Stimulated activated CD8-positive, alpha-beta memory T cell treated with anti-CD3 and anti-CD28 coated beads, Interleukin-7, amount 100 ng/mL, for 48 hours (primary cell): ENCODE data around the gene SLC13A3.

Experiments
- DNase-seq, 2 donors: peaks; one replicate each; pipeline ENCODE4 v3.0.0-alpha.2; 2020; ENCODE audit warnings: low read depth in 1 of 2; ENCODE audit errors: extremely low read depth in 1 of 2

SLC13A3 gene

GRCh38 chr20:46637427-46638133, 13.7 kb downstream of the SLC13A3 start:
- DNase-seq, result no peak

- no peak for DNase-seq
Measured at GRCh38 chr20:46637020-46637419, 14.2 kb downstream of the SLC13A3 start.

- no peak for DNase-seq
Measured at GRCh38 chr20:46636514-46636913, 14.7 kb downstream of the SLC13A3 start.

GRCh38 chr20:46635514-46636136, 15.6 kb downstream of the SLC13A3 start:
- DNase-seq, result no peak

- no peak for DNase-seq
Measured at GRCh38 chr20:46634528-46634927, 16.7 kb downstream of the SLC13A3 start.

- DNase-seq, result no peak
Measured at GRCh38 chr20:46631874-46632446, 19.3 kb downstream of the SLC13A3 start.

- DNase-seq, result no peak
Measured at GRCh38 chr20:46631212-46631869, 19.9 kb downstream of the SLC13A3 start.

- DNase-seq, result no peak
Measured at GRCh38 chr20:46630306-46630705, 21.0 kb downstream of the SLC13A3 start.

- DNase-seq, result no peak
Measured at GRCh38 chr20:46629341-46629740, 21.9 kb downstream of the SLC13A3 start.

GRCh38 chr20:46627234-46627633, 24.0 kb downstream of the SLC13A3 start:
- DNase-seq, result no peak

- no peak for DNase-seq
Measured at GRCh38 chr20:46626758-46627157, 24.5 kb downstream of the SLC13A3 start.

- DNase-seq, result no peak
Measured at GRCh38 chr20:46625875-46626373, 25.3 kb downstream of the SLC13A3 start.

GRCh38 chr20:46624946-46625345, 26.3 kb downstream of the SLC13A3 start:
- DNase-seq, result no peak

GRCh38 chr20:46622165-46622564, 29.1 kb downstream of the SLC13A3 start:
- no peak for DNase-seq

GRCh38 chr20:46621492-46621891, 29.8 kb downstream of the SLC13A3 start:
- no peak for DNase-seq

- no peak for DNase-seq
Measured at GRCh38 chr20:46619445-46619844, 31.8 kb downstream of the SLC13A3 start.

- DNase-seq, result no peak
Measured at GRCh38 chr20:46618316-46619100, 32.8 kb downstream of the SLC13A3 start.

- DNase-seq, result no peak
Measured at GRCh38 chr20:46614503-46614902, 36.8 kb downstream of the SLC13A3 start.

- no peak for DNase-seq
Measured at GRCh38 chr20:46610145-46610544, 41.1 kb downstream of the SLC13A3 start.

- no peak for DNase-seq
Measured at GRCh38 chr20:46609043-46609442, 42.2 kb downstream of the SLC13A3 start.
